HG02970 (cell line): Measurements from ENCODE around the gene GPANK1.
"Not testable (repeated sequence)": the region's sequence is repeated elsewhere in the genome, so short reads cannot be mapped to it uniquely, and the experiment has no call there.

Experiments
- ATAC-seq: cut with Tn5 transposase; IDR thresholded peaks from one replicate; pipeline ENCODE4 v1.9.1; 2021; ENCODE audit warnings: mild to moderate bottlenecking, moderate library complexity, moderate number of reproducible peaks; ENCODE audit not compliant: unreplicated experiment, low FRiP score

Gene GPANK1

DNA sequence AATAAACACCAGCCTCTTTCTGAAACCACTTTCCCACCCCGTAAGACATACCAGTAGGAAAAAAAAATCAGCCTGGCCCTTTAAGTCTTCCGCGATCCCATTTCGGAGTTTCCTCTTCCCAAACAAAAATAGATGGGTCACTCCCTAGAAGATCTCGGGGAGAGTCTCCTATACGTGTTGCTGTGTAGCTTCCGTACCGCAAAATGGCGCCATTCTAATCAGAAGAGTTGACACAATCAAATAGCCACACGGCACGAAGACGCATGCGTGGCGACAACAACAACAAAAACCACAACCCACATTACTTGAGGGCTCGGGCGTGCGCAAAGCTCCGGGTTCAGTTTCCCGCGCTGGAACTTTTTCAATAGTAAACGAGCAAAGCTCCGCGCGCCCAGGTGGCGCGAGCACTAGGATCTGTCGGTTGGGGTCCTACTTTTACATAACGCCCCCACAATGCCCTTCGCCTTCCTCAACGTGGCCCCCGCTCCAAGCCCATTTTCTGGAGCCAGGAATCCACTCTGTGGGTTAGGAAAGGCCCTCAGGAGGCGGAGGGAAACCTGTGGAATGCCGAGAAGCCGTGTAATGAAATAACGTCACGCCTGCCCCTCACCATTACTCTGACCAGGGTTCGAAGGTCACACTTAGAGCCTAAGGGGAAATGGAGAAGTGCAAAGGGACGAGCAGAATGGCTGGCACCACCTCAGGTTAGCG lies at the start of gene GPANK1:
GPANK1 (minus strand) TSS at position 208 of the 711 bp plus-strand sequence. CDS start 519 bp downstream, outside the sequence.
- ATAC-seq = peak; percentile 31

DNA sequence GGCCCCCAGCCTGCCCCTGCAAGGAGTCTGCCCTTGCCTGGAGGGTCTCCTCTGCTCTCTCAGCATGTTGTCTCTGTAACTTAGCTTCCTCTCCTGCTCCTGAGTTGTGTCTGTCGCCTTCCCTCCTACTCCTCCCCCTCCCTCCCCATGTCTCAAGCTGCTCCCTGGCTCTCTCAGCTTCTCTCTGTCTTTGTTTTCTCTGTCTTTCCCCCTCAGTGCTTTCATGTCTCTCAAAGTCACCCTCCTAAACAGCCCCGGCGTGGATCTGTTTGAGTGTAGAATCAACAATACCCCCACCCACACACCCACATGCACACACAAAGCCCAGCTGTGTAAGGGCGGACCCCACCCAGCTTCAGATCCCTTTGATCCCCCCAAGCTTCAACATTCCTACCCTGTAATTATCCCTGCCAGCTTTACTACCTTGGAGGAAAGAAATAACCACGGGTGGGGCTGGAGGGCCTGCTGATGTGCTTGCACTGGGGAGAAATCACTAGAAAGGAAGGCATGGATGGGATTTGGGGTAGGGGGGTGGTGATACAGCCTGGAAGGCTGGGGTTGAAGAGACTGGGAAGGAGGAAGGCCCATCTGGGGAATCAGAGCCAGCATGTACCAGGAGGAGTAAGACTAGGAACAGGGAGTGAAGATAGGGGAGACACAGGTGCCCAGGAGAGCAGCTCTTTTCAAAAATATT lies 49.3 kb upstream of the GPANK1 start:
- no peak for ATAC-seq

DNA sequence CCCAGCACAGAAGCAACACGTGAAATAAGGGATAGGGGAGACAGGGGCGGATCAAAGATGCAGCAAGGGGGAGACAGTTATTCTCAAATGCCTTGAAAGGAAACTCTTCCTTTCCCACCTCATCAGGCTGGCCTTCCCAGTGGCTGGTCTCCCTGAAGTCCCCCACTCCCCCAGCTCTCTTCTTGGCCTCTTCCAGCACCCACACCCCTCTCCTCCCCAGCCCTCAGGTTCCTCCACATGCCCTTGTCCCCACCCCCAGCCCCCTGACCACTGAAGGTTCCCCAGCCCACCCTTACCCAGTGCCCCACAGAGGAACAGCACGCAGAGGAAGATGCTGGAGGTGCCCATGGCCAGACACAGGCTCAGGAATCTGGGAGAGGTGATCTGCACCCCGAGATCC lies 48.7 kb upstream of the GPANK1 start:
- ATAC-seq = no peak

DNA sequence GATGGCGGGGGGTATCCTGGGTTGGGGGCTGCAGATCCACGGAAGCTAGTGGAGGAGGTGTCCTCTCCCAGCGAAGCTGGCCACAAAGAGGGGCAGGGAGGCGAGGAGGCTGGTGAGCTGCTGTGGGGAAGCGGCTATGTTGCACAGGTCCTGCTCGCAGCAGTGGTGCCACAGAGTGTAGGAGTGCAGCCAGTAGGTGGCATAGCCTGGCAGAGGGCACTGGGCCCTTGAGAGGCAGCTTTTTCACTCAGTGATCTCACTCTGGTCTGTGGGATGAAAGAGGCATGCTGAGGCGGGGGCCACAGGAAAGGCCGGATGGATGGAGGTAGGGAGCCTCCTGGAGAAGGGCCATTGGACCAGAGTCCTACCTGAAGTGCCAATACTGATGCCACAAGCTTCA lies 47.5 kb upstream of the GPANK1 start:
- no peak for ATAC-seq

DNA sequence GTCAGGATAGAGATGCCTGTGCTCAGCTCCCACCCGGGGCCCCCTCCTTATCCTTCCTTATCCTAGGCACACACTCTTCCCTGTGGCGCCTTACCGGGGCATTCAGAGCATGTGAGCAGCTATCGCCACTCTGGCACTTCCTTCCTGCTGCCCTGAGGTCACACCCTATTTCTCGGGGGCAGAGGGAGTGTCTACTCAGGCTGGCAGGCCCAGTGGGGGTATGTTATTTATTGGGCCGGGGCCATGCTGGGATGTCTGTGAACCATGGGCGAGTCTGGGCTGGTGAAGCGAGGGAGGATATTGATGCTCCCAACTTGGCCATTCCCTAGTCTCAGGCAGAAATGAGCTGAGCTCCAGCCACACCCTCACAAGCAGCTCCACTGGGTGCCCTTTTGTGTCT lies 46.4 kb upstream of the GPANK1 start:
- ATAC-seq = no peak

DNA sequence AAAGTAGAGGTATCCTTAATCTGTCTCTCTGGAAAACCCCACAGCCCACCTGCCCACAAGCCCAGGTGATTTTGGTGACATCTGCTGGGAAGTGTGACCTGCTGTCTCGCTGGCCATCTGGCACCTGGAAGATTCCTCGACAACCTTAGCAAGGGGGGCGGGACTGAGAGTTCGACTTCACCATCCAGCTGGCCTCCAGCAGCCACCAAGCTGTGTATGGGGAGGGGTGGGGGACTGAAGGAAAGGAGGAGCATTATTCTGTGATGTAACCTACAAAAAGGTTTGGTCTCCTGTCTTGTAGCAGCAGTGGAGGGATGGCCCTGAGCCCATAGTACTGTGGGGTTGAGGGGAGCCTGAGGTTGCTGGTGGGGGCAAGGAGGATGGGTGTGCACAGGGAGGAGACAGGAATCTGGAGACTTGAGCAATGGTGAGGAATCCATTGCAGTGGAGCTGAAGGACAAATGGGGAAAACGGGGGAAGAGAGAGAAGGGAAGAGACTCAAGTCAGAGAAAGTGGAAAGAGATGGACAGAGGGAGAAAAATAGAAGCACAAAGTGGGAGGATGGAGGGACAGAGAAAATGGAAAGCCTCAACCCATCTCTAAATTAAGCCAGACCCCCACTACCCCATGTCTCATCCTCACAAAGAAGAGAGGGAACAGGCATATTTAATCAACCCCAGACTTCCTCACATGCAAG lies 45.9 kb upstream of the GPANK1 start:
- no peak for ATAC-seq

DNA sequence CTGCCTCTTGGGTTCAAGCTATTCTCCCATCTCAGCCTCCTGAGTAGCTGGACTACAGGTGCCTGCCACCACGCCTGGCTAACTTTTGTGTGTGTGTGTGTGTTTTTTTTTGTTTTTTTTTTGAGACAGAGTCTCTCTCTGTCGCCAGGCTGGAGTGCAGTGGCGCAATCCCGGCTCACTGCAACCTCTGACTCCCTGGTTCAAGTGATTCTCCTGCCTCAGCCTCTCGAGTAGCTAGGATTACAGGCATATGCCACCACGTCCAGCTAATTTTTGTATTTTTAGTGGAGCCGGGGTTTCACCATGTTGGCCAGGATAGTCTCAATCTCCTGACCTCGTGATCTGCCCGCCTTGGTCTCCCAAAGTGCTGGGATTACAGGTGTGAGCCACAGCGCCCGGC lies 44.4 kb upstream of the GPANK1 start:
- ATAC-seq = not testable (repeated sequence)

DNA sequence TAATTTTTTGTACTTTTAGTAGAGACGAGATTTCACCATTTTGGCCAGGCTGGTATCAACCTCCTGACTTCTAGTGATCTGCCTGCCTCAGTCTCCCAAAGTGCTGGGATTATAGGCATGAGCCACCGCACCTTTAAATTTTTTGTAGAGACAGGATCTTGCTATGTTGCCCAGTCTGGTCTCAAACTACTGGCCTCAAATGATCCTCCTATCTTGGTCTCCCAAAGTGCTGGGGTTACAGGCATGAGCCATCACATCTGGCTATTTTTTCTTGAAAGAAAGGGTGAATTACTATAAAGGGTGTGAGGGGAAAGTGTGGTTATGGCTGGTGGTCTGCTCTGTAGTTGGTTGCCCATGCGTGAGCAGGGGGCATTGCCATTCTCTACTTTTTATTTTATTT lies 43.4 kb upstream of the GPANK1 start:
- ATAC-seq = no peak

DNA sequence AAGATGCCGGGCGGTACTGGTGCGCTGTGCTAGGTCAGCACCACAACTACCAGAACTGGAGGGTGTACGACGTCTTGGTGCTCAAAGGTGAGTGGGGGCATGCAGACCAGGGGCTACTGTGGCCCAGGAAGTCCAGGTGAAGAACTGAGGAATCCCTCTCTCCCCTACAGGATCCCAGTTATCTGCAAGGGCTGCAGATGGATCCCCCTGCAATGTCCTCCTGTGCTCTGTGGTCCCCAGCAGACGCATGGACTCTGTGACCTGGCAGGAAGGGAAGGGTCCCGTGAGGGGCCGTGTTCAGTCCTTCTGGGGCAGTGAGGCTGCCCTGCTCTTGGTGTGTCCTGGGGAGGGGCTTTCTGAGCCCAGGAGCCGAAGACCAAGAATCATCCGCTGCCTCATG lies 42.9 kb upstream of the GPANK1 start:
- no peak for ATAC-seq

DNA sequence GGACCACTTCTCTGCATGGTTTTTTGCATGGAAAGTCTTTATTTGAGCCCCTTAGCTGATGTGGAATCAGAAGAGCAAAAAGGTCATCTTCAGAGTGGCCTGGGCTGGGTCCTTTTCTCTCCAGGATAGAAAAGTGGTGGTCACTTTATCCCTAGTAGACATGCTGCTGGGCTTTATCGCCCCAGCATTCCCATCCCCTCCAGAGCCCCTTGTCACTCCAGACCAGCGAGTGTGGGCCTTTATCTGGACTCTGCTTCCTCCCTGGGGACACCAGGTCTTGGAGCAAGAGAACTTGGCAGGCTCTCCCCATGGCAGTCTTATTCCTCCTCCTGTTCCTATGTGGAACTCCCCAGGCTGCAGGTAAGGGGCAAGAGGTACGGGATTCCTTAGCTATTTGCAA lies 41.8 kb upstream of the GPANK1 start, which contains the start of gene LY6G6F:
LY6G6F (plus strand) TSS at position 268 of the 400 bp plus-strand sequence; CDS start at position 309, 41 bp downstream.
- ATAC-seq = no peak

DNA sequence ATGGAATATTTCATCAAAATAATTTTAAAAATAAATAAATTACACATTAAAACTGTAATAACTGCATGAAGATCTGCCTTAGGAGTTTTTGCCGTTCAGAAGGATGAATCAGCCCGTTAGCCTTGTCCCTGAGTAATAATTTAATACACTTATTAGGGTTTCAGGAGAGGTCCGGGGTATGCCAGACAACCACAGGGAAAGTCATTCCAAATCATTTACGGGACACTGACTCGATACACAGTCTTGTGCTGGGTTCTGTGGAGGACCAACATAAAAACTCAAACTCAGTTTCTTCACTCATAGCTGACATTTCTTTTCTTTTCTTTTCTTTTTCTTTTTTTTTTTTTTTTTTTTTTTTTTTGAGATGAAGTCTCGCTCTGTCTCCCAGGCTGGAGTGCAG lies 41.1 kb upstream of the GPANK1 start:
- ATAC-seq = no peak

DNA sequence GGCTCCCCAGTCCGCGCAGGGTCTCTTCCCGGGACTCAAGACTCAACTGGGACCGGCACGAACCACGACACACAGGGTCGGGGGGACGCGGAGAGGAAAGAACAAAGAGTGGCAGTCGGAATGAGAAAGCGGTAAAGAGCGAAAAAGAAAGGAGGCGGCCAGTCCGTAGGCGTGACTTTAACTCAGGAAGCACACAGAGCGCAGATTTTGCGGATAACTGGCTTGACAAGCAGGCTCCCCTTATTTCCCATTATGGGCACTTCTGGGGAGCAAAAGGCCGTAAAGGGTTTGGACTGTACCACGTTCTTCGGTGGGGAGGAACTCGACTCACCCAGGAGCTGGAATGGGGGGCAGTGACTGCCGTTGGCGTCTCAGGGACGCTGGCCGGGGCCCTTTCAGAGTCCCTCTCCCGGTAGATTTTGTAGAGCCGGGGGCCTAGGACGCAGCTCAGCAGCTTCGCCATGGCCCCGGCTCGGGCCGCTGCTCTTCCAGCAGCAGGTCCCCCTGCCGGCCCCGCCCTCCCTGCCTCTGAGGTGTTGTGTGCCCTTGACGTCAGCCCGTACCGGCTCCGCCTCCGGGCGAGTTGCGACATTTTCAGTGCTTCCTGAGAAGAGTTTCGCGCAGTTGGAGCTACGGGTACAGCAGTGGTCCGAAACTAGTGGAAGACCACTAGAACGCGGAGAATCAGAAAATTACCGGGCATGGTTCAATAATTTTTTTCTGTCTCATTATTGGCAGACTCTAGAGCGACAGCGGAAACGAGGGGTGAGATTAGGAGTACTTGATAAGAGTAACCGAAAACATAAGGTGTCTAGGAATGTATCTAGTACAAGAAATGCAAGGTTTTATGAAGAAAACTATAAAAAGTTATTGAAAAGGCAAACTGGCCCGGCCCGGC lies 38.3 kb upstream of the GPANK1 start, which contains the start of gene ABHD16A:
ABHD16A (minus strand) TSS at position 506 of the 898 bp plus-strand sequence; CDS start at position 463, 43 bp downstream.
- ATAC-seq = peak; percentile 93

DNA sequence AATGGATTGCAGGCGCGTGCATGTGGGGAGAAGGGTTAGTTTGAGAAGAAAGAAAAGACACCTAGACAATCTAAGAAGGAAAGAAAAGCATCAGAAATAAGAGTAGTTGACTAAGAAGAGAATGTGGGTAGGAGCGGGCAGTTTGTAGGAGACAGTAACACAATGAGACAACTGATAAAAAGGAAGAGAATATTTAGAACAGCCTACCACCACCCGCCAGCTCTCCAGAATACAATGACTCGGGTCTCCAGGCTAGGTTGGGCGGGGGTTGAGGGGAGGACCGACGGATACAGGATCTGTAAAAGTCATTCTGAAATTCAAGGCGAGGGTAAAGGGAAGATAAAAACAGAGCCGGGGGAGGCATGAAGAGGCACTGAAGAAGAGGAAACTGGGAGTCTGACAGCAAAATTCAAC lies 37.6 kb upstream of the GPANK1 start:
- ATAC-seq = no peak

DNA sequence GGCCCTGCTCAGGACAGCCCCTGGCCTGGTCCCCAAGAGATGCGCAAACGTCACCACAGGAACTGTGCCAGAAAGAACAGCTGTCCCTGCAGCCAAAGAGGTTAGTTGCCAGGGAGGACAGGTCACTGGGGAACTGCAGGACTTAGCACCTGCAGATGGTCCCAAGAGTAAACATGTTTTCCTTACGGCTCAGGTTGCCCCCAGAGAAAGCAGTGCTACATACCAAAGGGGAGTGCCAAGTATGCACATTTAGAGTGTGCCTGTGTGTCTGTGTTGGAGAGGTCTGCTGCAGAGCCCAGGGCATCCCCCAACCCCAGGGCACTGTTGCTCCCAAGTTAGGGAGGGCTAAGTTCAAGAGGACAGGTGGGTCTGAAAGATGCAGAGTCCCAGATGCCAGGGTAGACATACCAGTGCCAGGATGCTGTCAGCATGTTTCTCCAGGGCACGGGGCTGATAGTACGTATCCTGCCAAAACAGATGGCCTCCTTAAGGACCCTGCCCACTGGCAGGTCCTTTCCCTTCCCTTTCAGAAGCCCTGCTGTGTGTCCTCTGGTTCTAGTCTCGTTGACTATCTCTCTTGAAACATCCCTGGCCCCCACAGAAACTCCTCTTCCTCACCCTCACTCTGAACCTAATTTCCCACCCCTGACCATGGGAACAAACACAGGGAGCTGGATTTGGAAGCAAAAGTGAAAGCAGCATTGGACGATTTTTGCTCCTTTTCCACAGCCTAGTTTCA lies 37.0 kb upstream of the GPANK1 start:
- ATAC-seq = no peak

DNA sequence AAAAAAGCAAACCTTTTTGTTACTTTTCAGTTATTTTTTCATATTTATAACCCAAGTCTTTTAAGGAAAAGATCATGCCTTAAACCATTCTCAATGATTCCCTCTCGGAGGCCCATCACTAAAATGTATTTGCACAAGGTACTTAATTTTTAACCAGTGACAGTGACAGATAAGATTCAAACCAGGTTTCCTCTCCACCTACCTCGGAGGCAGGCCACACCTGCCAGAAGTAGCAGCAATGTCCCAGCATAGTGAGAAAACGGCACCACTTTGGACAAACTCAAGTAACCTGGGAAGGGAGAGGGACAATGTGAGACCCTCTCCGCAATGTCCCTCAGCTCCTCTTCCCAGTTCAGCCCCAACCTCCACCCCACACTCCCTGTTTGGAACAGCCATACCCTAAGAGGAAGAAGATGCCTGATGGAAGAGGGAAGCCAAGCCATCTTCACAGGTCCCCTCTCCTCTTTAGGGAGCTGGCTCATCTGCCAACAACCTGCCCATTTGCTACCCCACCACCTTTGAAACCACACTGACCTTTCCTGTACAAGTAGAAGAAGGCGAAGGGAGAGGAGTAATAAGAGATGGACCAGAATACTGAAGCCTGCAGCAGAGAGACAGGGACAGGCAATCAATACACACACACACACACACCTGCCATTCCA lies 36.1 kb upstream of the GPANK1 start:
- no peak for ATAC-seq

DNA sequence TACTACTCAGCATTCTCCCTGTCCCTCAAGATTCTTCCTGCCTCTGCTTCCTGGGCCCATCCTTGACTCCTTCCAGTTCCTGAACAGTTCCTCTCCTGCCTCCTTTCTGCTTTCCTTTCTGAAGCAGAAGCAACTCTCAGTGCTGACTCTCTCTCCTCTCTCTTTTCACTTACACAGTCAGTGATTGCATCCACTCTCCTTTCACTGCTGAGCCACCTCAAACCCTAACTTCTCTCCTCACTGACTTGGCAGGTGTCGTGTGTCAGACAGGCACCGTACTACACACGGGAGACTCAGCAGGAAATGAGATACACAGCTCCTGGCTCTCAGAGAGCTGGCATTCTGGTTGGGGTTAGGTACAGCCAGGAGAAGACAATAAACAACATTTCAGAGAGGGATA lies 32.8 kb upstream of the GPANK1 start:
- no peak for ATAC-seq

DNA sequence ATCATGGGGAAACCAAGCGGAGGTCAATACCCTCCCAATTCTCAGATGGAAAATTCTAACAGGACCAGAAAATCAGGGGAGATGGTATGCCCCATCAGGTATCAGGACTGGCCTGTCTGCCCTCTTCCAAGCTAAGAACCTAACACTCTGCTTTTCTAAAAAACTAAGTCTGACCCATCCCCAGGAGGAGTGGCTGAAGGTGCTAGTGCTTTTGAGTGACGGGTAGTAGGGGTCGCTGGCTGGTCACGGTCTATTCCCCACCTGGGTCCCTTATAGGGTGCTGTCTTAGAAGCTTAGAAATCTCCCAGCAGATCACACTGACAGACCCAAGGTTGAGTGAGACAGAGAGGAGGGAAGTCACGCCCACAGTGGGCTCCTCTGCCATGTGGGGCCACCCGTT lies 28.7 kb upstream of the GPANK1 start:
- ATAC-seq = no peak

DNA sequence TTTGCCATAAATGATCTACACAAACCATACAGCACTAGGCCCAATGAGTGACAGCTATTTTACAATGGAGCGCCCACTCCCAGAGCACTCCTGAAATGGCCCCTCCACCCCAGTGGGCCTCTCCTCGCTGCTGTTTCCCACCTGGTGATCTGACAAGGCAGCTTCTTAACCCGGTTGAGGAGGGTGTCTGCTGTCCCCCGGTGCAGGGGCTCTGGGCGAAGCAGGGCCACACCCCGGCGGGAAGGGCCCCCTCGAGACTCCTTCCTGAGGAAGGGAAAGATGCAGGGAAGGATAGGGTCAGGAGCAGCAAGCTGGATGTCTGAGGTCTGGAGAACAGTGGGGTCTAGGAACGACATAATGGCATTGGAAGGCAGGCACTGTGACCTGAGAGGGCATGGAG lies 28.1 kb upstream of the GPANK1 start:
- no peak for ATAC-seq

DNA sequence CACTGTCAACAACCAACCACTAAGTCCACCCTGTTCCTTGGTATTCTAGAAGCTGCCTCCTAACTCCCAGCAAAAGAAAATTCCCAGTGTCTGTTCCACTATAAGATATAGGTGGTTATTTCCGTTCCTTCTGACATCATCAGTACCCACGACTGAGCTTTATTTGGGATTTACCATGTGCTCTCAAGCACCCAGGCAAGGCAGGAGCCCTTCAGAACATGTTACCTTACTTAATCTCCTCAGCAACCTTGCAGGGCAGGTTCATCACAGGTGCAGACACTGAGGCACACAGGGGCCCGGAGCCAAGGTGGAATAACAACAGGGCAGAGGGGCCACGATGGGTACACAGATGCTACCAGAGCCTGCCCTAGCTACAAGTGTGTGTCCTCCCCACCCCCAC lies 27.6 kb upstream of the GPANK1 start:
- no peak for ATAC-seq
